HG03039 (cell line): ENCODE results near the gene RABIF.
"Not testable (repeated sequence)": the region's sequence is repeated elsewhere in the genome, so short reads cannot be mapped to it uniquely, and the experiment has no call there.

Experiments used
- ATAC-seq: cut with Tn5 transposase; IDR thresholded peaks from one replicate; pipeline ENCODE4 v1.9.1; 2021; ENCODE audit warnings: mild to moderate bottlenecking, moderate library complexity; ENCODE audit not compliant: unreplicated experiment

The RABIF gene

GRCh38 chr1:202835548-202836072 is 53.3 kb downstream of the RABIF start:
- ATAC-seq, result no peak

GRCh38 chr1:202834771-202835547 is 54.0 kb downstream of the RABIF start:
- no peak for ATAC-seq

GRCh38 chr1:202831906-202832305 is 57.0 kb downstream of the RABIF start:
- no peak for ATAC-seq

GRCh38 chr1:202829223-202829622 is 59.7 kb downstream of the RABIF start:
- not testable (repeated sequence) for ATAC-seq
